DOHH2 (cell line): ENCODE results near the gene TLR4.

Source experiments
- H3F3A ChIP-seq: fragments of 200-600 bp; sonication (generic), shearing (Covaris generic); 2 replicates; pipeline ENCODE4 v1.6.0; 2016; ENCODE audit warnings: antibody characterized with exemption, mild to moderate bottlenecking; ENCODE audit not compliant: control insufficient read depth, insufficient read depth
- H3K27ac ChIP-seq: fragments of 200-600 bp; sonication (generic); 2 replicates; pipeline ENCODE4 v1.5.1; 2014; ENCODE audit warnings: low read depth, mild to moderate bottlenecking, low read length, moderate library complexity
- H3K27me3 ChIP-seq: fragments of 200-600 bp; sonication (generic); 2 replicates; pipeline ENCODE4 v1.6.1; 2014; ENCODE audit warnings: mild to moderate bottlenecking, low read length, mixed read lengths; ENCODE audit not compliant: control insufficient read depth
- H3K36me3 ChIP-seq: fragments of 200-600 bp; sonication (generic); 2 replicates; pipeline ENCODE4 v1.6.1; 2014; ENCODE audit warnings: mild to moderate bottlenecking, low read length, moderate library complexity, mixed read lengths; ENCODE audit not compliant: control insufficient read depth
- H3K4me1 ChIP-seq: fragments of 200-600 bp; sonication (generic); 2 replicates; pipeline ENCODE4 v1.6.1; 2014; ENCODE audit warnings: mild to moderate bottlenecking, low read length, mixed read lengths; ENCODE audit not compliant: control insufficient read depth
- H3K4me2 ChIP-seq: fragments of 200-600 bp; sonication (generic); 2 replicates; pipeline ENCODE4 v1.6.0; 2014; ENCODE audit warnings: mild to moderate bottlenecking, low read length, moderate library complexity
- H3K4me3 ChIP-seq: fragments of 200-600 bp; sonication (generic); 2 replicates; pipeline ENCODE4 v1.5.1; 2014; ENCODE audit warnings: mild to moderate bottlenecking, low read length, mixed read lengths
- H3K79me2 ChIP-seq: fragments of 200-600 bp; sonication (generic); 2 replicates; pipeline ENCODE4 v1.6.1; 2014; ENCODE audit warnings: mild to moderate bottlenecking, low read length, mixed read lengths; ENCODE audit not compliant: control insufficient read depth
- H3K9me2 ChIP-seq: fragments of 200-600 bp; sonication (generic); replicated peaks from 2 replicates; pipeline ENCODE4 v1.6.1; 2014; ENCODE audit warnings: mild to moderate bottlenecking, low read length, mixed read lengths; ENCODE audit not compliant: control insufficient read depth
- H3K9me3 ChIP-seq: fragments of 200-600 bp; sonication (generic); 2 replicates; pipeline ENCODE4 v1.6.1; 2014; ENCODE audit warnings: antibody characterized with exemption, low read length, mixed read lengths; ENCODE audit not compliant: control insufficient read depth, insufficient read depth
- H4K20me1 ChIP-seq: fragments of 200-600 bp; sonication (generic); 2 replicates; pipeline ENCODE4 v1.6.0; 2014; ENCODE audit warnings: low read depth, mild to moderate bottlenecking, antibody characterized with exemption, low read length, moderate library complexity; ENCODE audit not compliant: control insufficient read depth, insufficient read depth
- CTCF ChIP-seq: fragments of 200-600 bp; sonication (generic); IDR thresholded peaks from one replicate; pipeline ENCODE4 v1.5.1; 2014; ENCODE audit warnings: antibody characterized with exemption, mild to moderate bottlenecking, low read depth, low read length; ENCODE audit not compliant: poor library complexity, severe bottlenecking
- EZH2phosphoT487 ChIP-seq: fragments of 200-600 bp; sonication (generic); IDR thresholded peaks from 2 replicates; pipeline ENCODE4 v1.6.1; 2017; ENCODE audit warnings: borderline replicate concordance, mild to moderate bottlenecking, antibody characterized with exemption, low read length, moderate library complexity, mixed read lengths

The TLR4 gene

GRCh38 chr9:117679416-117679815 lies 24.8 kb upstream of the TLR4 start:
- Histone ChIP-seq H3K4me3 (no peak overlapping the region), H3F3A (no peaks in the 10 kb centered on the region), H3K4me2 (no peak overlapping the region), H3K4me1 (peaks cover 10% of the 10 kb centered on the region), H3K79me2 (no peaks in the 10 kb centered on the region), H4K20me1 (no peaks in the 10 kb centered on the region), H3K9me3 (no peaks in the 10 kb centered on the region), H3K27ac (no peak overlapping the region), H3K9me2 (no peaks in the 10 kb centered on the region), H3K36me3 (no peaks in the 10 kb centered on the region), H3K27me3 (peaks cover 8% of the 10 kb centered on the region; the same call in 1 of the 2 replicates)
- TF ChIP-seq EZH2phosphoT487 (no peak), CTCF (no peak)

- Histone ChIP-seq H3K4me2 (no peak overlapping the region), H3K4me3 (no peak overlapping the region)
- TF ChIP-seq CTCF (no peak), EZH2phosphoT487 (no peak)
Observed at GRCh38 chr9:117681888-117682287, 22.3 kb upstream of the TLR4 start.

DNA sequence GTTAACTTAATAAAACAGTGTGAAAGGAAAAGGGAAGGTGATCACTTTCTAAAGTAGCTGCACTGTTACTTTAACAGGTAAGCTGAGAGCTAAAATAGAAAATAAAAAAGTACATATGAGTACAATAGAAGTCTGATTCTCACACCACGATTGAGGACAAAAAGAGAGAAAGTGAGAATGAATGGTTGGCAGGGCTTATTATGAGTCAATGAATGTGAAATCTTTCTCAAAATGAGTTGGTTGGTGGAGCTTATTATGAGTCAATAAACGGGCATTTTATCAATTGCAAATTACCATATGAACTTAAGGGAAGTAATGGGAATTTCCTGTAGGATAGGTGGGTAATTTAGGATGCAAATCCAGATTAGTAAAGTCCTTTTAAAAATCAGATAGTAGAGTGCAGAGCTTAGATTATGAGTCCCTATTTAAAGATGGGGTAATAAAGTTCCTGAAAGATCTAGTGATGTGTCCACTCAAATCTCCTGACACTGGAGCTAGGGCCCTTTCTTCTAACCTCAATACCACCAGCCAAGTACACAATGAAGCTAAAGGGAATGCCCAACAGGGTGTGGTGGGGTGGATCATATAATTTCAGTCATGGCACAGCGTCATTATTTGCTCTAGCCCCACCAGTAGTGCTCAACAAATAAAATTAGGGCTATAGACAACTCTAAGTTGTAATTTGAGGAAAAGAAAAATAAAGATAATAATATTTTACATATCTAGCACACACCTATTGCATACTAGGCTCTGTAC lies 21.1 kb upstream of the TLR4 start:
- Histone ChIP-seq H3K4me1 (no peaks in the 10 kb centered on the region; the same call in 1 of the 2 replicates), H4K20me1 (no peaks in the 10 kb centered on the region), H3K27ac (no peak overlapping the region), H3K9me2 (no peaks in the 10 kb centered on the region), H3K9me3 (no peaks in the 10 kb centered on the region), H3K79me2 (no peaks in the 10 kb centered on the region), H3K4me2 (no peak overlapping the region), H3K4me3 (no peak overlapping the region), H3F3A (no peaks in the 10 kb centered on the region), H3K27me3 (peaks cover 8% of the 10 kb centered on the region; the same call in 1 of the 2 replicates), H3K36me3 (no peaks in the 10 kb centered on the region)
- TF ChIP-seq EZH2phosphoT487 (no peak), CTCF (no peak)

More at GRCh38 chr9:117681888-117682287, 22.3 kb upstream of the TLR4 start:
- H3K9me3 ChIP-seq, result no peaks in the 10 kb centered on the region
- H3K27ac ChIP-seq, result no peak overlapping the region
- no peaks in the 10 kb centered on the region for H3K9me2 ChIP-seq
- H4K20me1 ChIP-seq, result no peaks in the 10 kb centered on the region
- H3F3A ChIP-seq, result no peaks in the 10 kb centered on the region
- H3K27me3 ChIP-seq, result peaks cover 8% of the 10 kb centered on the region; the same call in 1 of the 2 replicates
- H3K4me1 ChIP-seq, result peaks cover 10% of the 10 kb centered on the region
- H3K36me3 ChIP-seq, result no peaks in the 10 kb centered on the region
- H3K79me2 ChIP-seq, result no peaks in the 10 kb centered on the region
